Measurements from ENCODE around the gene BCL11B.
"Not testable (repeated sequence)": the region's sequence is repeated elsewhere in the genome, so short reads cannot be mapped to it uniquely, and the experiment has no call there.

The BCL11B gene

GRCh38 chr14:99188731-99189191 is 83.2 kb downstream of the BCL11B start:
- H3K27me3 ChIP-seq (ENCODE audit: insufficient read depth, low read depth, severe bottlenecking), result peaks cover 63% of the 10 kb centered on the region
- H3K4me3 ChIP-seq (ENCODE audit: low read depth, low read length), result no peak overlapping the region
- H3K27ac ChIP-seq, result no peak overlapping the region
- no peaks in the 10 kb centered on the region for H3K9me3 ChIP-seq (ENCODE audit: severe bottlenecking)
- H3K36me3 ChIP-seq, result no peaks in the 10 kb centered on the region
- TF ChIP-seq, protein P1, sequence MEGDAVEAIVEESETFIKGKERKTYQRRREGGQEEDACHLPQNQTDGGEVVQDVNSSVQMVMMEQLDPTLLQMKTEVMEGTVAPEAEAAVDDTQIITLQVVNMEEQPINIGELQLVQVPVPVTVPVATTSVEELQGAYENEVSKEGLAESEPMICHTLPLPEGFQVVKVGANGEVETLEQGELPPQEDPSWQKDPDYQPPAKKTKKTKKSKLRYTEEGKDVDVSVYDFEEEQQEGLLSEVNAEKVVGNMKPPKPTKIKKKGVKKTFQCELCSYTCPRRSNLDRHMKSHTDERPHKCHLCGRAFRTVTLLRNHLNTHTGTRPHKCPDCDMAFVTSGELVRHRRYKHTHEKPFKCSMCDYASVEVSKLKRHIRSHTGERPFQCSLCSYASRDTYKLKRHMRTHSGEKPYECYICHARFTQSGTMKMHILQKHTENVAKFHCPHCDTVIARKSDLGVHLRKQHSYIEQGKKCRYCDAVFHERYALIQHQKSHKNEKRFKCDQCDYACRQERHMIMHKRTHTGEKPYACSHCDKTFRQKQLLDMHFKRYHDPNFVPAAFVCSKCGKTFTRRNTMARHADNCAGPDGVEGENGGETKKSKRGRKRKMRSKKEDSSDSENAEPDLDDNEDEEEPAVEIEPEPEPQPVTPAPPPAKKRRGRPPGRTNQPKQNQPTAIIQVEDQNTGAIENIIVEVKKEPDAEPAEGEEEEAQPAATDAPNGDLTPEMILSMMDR (IDR thresholded peaks at IDR 0.05; ENCODE audit: low read depth, low read length), result 0 out of 2 replicates have a peak, but pooled peaks have one; percentile 6
- no peak for DNase-seq

DNA sequence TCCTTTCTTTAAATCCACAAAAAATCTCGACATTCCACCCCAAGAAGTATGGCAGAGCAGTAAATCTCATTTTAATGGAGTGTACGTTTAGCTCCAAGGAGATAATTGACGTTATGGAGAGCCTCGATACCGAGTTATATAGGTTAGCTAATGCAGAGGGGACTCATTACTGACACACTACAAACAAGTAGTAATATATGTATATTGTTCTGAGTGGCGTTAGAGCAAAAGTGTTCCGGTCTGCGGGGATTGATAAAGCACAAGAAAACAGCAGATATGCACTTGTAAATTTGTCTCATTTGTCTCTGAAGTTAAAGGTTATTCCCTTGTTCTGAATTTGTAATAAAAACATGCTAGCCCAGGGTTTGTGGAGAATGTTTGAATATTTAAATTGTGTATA is 84.1 kb downstream of the BCL11B start:
- DNase-seq, result no peak
- peaks cover 61% of the 10 kb centered on the region for H3K27me3 ChIP-seq (ENCODE audit: insufficient read depth, low read depth, severe bottlenecking)

GRCh38 chr14:99186956-99187690 is 84.9 kb downstream of the BCL11B start:
- Histone ChIP-seq H3K4me3 (ENCODE audit: low read depth, low read length) (no peak overlapping the region), H3K27me3 (ENCODE audit: insufficient read depth, low read depth, severe bottlenecking) (peaks cover 66% of the 10 kb centered on the region), H3K9me3 (ENCODE audit: severe bottlenecking) (no peaks in the 10 kb centered on the region), H3K36me3 (no peaks in the 10 kb centered on the region), H3K27ac (no peak overlapping the region)
- no peak for DNase-seq
- TF ChIP-seq, protein P1 (IDR thresholded peaks at IDR 0.05; ENCODE audit: low read depth, low read length), result no peak

More for the DNA sequence above, 84.1 kb downstream of the BCL11B start:
- Histone ChIP-seq H3K9me3 (ENCODE audit: severe bottlenecking) (no peaks in the 10 kb centered on the region), H3K27ac (no peak overlapping the region), H3K4me3 (ENCODE audit: low read depth, low read length) (no peak overlapping the region), H3K36me3 (no peaks in the 10 kb centered on the region)
- TF ChIP-seq, protein P1 (IDR thresholded peaks at IDR 0.05; ENCODE audit: low read depth, low read length), result no peak

DNA sequence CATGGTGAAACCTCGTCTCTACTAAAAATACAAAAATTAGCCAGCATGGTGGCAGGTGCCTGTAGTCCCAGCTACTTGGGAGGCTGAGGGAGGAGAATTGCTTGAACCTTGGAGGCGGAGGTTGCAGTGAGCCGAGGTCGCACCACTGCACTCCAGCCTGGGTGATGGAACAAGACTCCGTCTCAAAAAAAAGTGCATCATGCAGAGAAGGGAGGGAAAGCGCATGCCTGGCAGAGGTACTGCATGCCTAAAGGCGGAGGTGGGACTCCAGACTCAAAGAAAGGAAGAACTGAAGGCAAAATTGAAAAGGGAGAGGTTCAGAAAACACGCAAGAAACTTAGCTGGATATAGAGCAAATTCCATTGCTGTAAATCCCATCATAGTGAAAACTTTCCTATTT is 85.7 kb downstream of the BCL11B start:
- not testable (repeated sequence) for H3K36me3 ChIP-seq; H3K9me3 ChIP-seq (ENCODE audit: severe bottlenecking); H3K4me3 ChIP-seq (ENCODE audit: low read depth, low read length); DNase-seq; H3K27ac ChIP-seq
- peaks cover 74% of the 10 kb centered on the region for H3K27me3 ChIP-seq (ENCODE audit: insufficient read depth, low read depth, severe bottlenecking)

DNA sequence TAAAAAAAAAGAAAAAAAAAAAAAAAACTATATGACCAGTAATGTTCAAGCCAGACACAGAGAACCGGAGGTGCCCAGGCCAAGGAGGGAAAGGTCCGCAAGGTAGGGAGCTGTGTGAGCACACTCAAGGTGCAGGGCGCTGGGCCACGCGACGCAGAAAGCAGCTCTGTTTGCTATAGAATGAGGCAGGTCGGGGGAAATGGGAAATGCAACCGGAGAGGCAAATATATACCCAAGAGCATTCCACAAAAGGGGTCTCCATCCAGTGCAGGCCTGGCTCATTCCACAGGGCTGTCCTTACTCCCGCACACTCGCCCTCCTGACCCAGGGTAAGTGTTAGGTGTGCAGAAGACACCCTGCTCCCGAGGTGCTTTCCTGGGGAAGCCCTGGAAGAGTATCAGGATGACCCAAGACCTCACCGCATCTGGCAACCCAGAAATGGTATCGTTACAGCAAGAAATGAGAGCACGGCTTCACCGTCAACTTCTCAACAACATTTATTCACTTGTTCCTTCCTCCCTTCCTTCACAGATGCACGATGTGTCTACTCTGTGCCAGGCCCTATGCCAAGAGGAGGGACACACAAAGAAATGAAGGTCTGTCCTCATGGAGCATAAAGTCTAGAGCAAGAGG is 86.4 kb downstream of the BCL11B start:
- no peaks in the 10 kb centered on the region for H3K9me3 ChIP-seq (ENCODE audit: severe bottlenecking)
- TF ChIP-seq, protein P1 (IDR thresholded peaks at IDR 0.05; ENCODE audit: low read depth, low read length), result no peak
- DNase-seq, result no peak
- no peak overlapping the region for H3K27ac ChIP-seq
- H3K27me3 ChIP-seq (ENCODE audit: insufficient read depth, low read depth, severe bottlenecking), result peaks cover 77% of the 10 kb centered on the region
- no peak overlapping the region for H3K4me3 ChIP-seq (ENCODE audit: low read depth, low read length)
- H3K36me3 ChIP-seq, result no peaks in the 10 kb centered on the region

- H3K27me3 ChIP-seq (ENCODE audit: insufficient read depth, low read depth, severe bottlenecking), result peaks cover 76% of the 10 kb centered on the region
- TF ChIP-seq, protein P1 (IDR thresholded peaks at IDR 0.05; ENCODE audit: low read depth, low read length), result no peak
- no peak for DNase-seq
- H3K9me3 ChIP-seq (ENCODE audit: severe bottlenecking), result no peaks in the 10 kb centered on the region
- H3K4me3 ChIP-seq (ENCODE audit: low read depth, low read length), result no peak overlapping the region
- H3K36me3 ChIP-seq, result no peaks in the 10 kb centered on the region
- no peak overlapping the region for H3K27ac ChIP-seq
Measured at GRCh38 chr14:99183716-99184115, 88.3 kb downstream of the BCL11B start.

Measured in WERI-Rb-1 (cell line).